Stimulated activated naive B cell treated with anti-CD40 and anti-IgM and Interleukin-4, amounts not matched to agents 10 μg/mL and 1 μg/mL and 100 μg/mL, for 72 hours (primary cell): Measurements from ENCODE around the gene C14orf180.

Source experiments
- ATAC-seq, 2 donors: fragments of 150-1000 bp; cut with Tn5 transposase; replicated peaks; 2 replicates each; pipeline ENCODE4 v1.10.0; 2021; ENCODE audit warnings: moderate library complexity in 1 of 2
- DNase-seq: peaks from one replicate; pipeline ENCODE4 v3.0.0; 2021
- H3K27ac Mint-ChIP-seq: one replicate; pipeline ENCODE4 v1.8.0; 2022; ENCODE audit warnings: mild to moderate bottlenecking, mixed read lengths
- H3K27me3 Mint-ChIP-seq, 2 donors: one replicate each; pipeline ENCODE4 v1.8.0; 2022; ENCODE audit warnings: mixed read lengths in 2 of 2
- H3K36me3 Mint-ChIP-seq, 2 donors: one replicate each; pipeline ENCODE4 v1.8.0; 2022; ENCODE audit warnings: mixed read lengths in 2 of 2, mild to moderate bottlenecking in 1 of 2
- H3K4me1 Mint-ChIP-seq, 2 donors: one replicate each; pipeline ENCODE4 v1.8.0; 2022; ENCODE audit warnings: mixed read lengths in 2 of 2, mild to moderate bottlenecking in 1 of 2
- H3K4me3 Mint-ChIP-seq, 2 donors: one replicate each; pipeline ENCODE4 v1.8.0; 2022; ENCODE audit warnings: mild to moderate bottlenecking in 2 of 2, mixed read lengths in 2 of 2, moderate library complexity in 1 of 2
- H3K9me3 Mint-ChIP-seq, 2 donors: one replicate each; pipeline ENCODE4 v1.8.0; 2022; ENCODE audit warnings: mixed read lengths in 2 of 2, mild to moderate bottlenecking in 1 of 2

Gene C14orf180

DNA sequence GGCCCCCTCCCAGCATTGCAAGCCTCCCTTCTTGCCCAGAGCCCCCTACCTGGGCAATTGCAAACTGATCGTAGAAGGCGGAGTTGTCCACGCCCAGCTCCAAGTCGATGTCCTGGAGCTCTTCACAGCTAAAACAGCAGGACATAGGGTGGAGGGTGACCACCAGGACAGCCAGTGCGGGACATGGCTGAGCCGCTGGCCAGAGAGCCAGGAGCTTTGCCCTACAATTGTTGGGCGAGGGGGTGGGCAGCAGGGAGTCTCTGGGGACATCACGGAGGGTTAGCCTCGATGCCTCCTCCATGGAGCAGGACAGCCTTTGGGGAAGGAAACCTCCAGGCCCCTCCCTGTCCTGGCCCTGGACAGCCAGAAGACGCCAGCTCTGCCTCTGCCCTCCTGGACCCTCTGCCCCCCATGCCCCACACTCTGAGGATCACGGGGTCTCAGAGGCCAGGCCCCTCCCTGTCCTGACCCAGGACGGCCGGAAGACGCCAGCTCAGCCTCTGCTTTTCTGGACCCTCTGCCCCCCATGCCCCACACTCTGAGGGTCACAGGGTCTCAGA lies 15.6 kb downstream of the C14orf180 start:
- Mint-ChIP-seq H3K27ac (no peak overlapping the region), H3K4me1 (peaks cover 0 to 4% of the 10 kb centered on the region in 2 donors), H3K36me3 (no peaks in the 10 kb centered on the region), H3K4me3 (no peak overlapping the region), H3K27me3 (peaks cover 30 to 51% of the 10 kb centered on the region in 2 donors), H3K9me3 (no peaks in the 10 kb centered on the region)
- DNase-seq (no peak), ATAC-seq (no peak)

GRCh38 chr14:104595911-104596450 lies 16.4 kb downstream of the C14orf180 start:
- peaks cover 37 to 51% of the 10 kb centered on the region in 2 donors for H3K27me3 Mint-ChIP-seq

DNA sequence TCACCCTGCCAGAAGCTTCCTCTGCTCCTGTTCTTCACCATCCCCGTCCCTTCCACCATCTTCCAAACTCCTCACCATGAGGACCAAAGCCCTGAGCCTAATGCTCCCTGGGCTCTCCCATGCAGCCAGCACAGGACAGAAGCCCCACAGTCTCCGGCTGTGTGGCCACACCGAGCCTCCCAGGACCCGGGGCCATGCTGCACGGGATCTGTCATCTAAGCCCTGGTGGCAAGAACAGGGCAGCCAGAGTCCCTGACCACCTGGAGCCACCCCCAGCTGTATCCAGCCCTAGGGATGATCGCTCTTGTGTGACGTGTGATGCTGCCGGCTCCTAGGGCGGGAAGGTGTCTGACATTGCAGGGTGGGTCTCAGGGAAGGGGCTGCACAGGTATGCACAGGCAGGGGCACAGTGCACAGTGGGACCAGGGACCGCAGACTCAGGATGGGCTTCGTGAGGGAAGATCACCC lies 16.9 kb downstream of the C14orf180 start:
- Mint-ChIP-seq H3K36me3 (no peaks in the 10 kb centered on the region), H3K27me3 (peaks cover 42 to 56% of the 10 kb centered on the region in 2 donors), H3K27ac (no peak overlapping the region), H3K4me3 (no peak overlapping the region), H3K4me1 (peaks cover 0 to 4% of the 10 kb centered on the region in 2 donors), H3K9me3 (no peaks in the 10 kb centered on the region)
- ATAC-seq (no peak), DNase-seq (no peak)

More at GRCh38 chr14:104595911-104596450, 16.4 kb downstream of the C14orf180 start:
- Mint-ChIP-seq H3K27ac (no peak overlapping the region), H3K9me3 (no peaks in the 10 kb centered on the region), H3K4me3 (no peak overlapping the region), H3K4me1 (peaks cover 0 to 4% of the 10 kb centered on the region in 2 donors), H3K36me3 (no peaks in the 10 kb centered on the region)
- no peak for ATAC-seq
- no peak for DNase-seq

- H3K27me3 Mint-ChIP-seq: peaks cover 43 to 60% of the 10 kb centered on the region in 2 donors
- no peaks in the 10 kb centered on the region for H3K9me3 Mint-ChIP-seq
- no peaks in the 10 kb centered on the region for H3K36me3 Mint-ChIP-seq
- ATAC-seq: no peak
- no peak overlapping the region for H3K27ac Mint-ChIP-seq
- no peak overlapping the region for H3K4me3 Mint-ChIP-seq
- H3K4me1 Mint-ChIP-seq: peaks cover 0 to 4% of the 10 kb centered on the region in 2 donors
- DNase-seq: no peak
Measured at GRCh38 chr14:104596927-104597351, 17.4 kb downstream of the C14orf180 start.

GRCh38 chr14:104597576-104597975 lies 18.0 kb downstream of the C14orf180 start:
- Mint-ChIP-seq H3K9me3 (no peaks in the 10 kb centered on the region), H3K27me3 (peaks cover 45 to 60% of the 10 kb centered on the region in 2 donors), H3K36me3 (no peaks in the 10 kb centered on the region), H3K4me3 (no peak overlapping the region), H3K4me1 (peaks cover 0 to 1% of the 10 kb centered on the region in 2 donors), H3K27ac (no peak overlapping the region)
- ATAC-seq (no peak), DNase-seq (no peak)

- Mint-ChIP-seq H3K27me3 (peaks cover 51 to 65% of the 10 kb centered on the region in 2 donors), H3K9me3 (no peaks in the 10 kb centered on the region), H3K36me3 (no peaks in the 10 kb centered on the region), H3K4me1 (peaks cover 0 to 3% of the 10 kb centered on the region in 2 donors), H3K27ac (no peak overlapping the region), H3K4me3 (no peak overlapping the region)
- no peak for DNase-seq
- ATAC-seq: no peak
Measured at GRCh38 chr14:104598039-104598909, 18.7 kb downstream of the C14orf180 start.

DNA sequence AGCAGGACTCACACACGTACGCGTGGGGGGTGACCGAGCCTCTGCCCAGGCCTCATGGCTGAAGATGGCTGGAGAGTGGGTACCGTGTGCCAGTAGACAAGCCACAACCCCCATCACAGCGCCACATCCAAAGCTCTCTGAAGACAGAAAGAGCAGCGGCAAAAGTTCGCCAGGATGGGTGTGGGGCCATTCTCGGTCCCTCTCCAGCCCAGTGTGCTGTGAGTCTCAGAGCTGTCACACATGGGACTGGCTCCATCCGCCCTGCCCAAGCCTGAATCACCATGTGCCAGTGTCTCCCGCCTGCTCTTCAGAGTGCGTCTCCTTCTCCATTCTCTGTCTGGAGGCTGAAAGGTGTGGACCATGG lies 19.3 kb downstream of the C14orf180 start:
- no peak for DNase-seq
- peaks cover 57 to 71% of the 10 kb centered on the region in 2 donors for H3K27me3 Mint-ChIP-seq

GRCh38 chr14:104599446-104599845 lies 19.9 kb downstream of the C14orf180 start:
- Mint-ChIP-seq H3K4me3 (no peak overlapping the region), H3K4me1 (peaks cover 5 to 15% of the 10 kb centered on the region in 2 donors), H3K36me3 (no peaks in the 10 kb centered on the region), H3K27me3 (peaks cover 63 to 76% of the 10 kb centered on the region in 2 donors), H3K9me3 (no peaks in the 10 kb centered on the region), H3K27ac (no peak overlapping the region)
- ATAC-seq: no peak
- DNase-seq: no peak

More for the DNA sequence above, 19.3 kb downstream of the C14orf180 start:
- H3K4me1 Mint-ChIP-seq: peaks cover under 1 to 9% of the 10 kb centered on the region in 2 donors
- no peak for ATAC-seq
- no peaks in the 10 kb centered on the region for H3K9me3 Mint-ChIP-seq
- no peak overlapping the region for H3K4me3 Mint-ChIP-seq
- H3K27ac Mint-ChIP-seq: no peak overlapping the region
- H3K36me3 Mint-ChIP-seq: no peaks in the 10 kb centered on the region

GRCh38 chr14:104600141-104600643 lies 20.6 kb downstream of the C14orf180 start:
- no peak overlapping the region for H3K27ac Mint-ChIP-seq
- peaks cover 62 to 79% of the 10 kb centered on the region in 2 donors for H3K27me3 Mint-ChIP-seq
- ATAC-seq (no peak), DNase-seq (no peak)
- H3K4me1 Mint-ChIP-seq: peaks cover 6 to 16% of the 10 kb centered on the region in 2 donors
- H3K4me3 Mint-ChIP-seq: no peak overlapping the region
- no peaks in the 10 kb centered on the region for H3K9me3 Mint-ChIP-seq
- H3K36me3 Mint-ChIP-seq: no peaks in the 10 kb centered on the region

GRCh38 chr14:104600805-104601204 lies 21.2 kb downstream of the C14orf180 start:
- H3K9me3 Mint-ChIP-seq: no peaks in the 10 kb centered on the region
- ATAC-seq: no peak
- no peak for DNase-seq
- peaks cover 6 to 16% of the 10 kb centered on the region in 2 donors for H3K4me1 Mint-ChIP-seq
- H3K27ac Mint-ChIP-seq: no peak overlapping the region
- peaks cover 67 to 83% of the 10 kb centered on the region in 2 donors for H3K27me3 Mint-ChIP-seq
- no peaks in the 10 kb centered on the region for H3K36me3 Mint-ChIP-seq
- no peak overlapping the region for H3K4me3 Mint-ChIP-seq

DNA sequence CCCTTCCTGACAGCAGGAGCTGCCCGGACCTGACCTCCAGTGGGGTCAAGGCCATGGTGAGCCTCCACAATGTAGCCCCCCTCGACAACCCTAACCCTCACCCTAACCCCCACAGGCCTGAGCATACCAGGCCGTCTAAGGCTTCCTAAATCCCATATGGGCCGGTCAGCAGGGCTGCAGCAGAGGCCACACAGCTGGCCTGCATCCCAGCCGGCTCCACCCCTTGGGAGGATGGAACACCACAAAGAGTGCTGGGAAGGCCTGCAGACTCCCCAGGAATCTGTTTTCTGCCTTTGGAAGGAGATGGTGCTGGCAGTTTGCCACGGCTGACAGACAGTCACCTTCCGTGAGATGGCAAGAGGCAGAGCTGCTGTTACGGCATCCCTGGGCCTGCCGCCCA lies 22.2 kb downstream of the C14orf180 start:
- Mint-ChIP-seq H3K4me3 (no peak overlapping the region), H3K27me3 (peaks cover 66 to 88% of the 10 kb centered on the region in 2 donors), H3K36me3 (no peaks in the 10 kb centered on the region), H3K4me1 (peaks cover 6 to 16% of the 10 kb centered on the region in 2 donors), H3K27ac (no peak overlapping the region), H3K9me3 (no peaks in the 10 kb centered on the region)
- DNase-seq (no peak), ATAC-seq (no peak)

GRCh38 chr14:104602315-104602932 lies 22.9 kb downstream of the C14orf180 start:
- Mint-ChIP-seq H3K27me3 (peaks cover 69 to 91% of the 10 kb centered on the region in 2 donors), H3K4me1 (peaks cover 6 to 16% of the 10 kb centered on the region in 2 donors), H3K9me3 (no peaks in the 10 kb centered on the region), H3K27ac (no peak overlapping the region), H3K4me3 (no peak overlapping the region), H3K36me3 (no peaks in the 10 kb centered on the region)
- no peak for ATAC-seq
- no peak for DNase-seq

DNA sequence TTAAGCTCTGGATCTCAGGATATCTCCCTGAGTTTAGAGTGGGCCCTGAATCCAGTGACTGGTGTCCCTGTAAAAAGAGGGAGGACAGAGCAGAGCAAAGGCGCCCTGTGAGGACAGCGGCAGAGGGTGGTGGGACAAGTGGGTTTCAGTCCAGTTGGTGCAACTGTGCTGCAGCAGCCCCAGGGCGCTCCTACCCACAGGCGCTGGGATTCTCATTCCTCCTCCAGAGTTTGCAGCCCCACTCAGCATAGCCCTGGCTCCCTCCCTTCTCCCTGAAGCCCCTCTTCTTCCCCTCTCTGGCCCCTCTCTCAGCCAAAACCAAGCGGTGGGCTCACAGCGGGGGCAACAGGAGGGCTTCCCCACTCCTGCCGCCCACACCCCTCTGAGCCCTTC lies 23.4 kb downstream of the C14orf180 start:
- no peak for ATAC-seq
- H3K36me3 Mint-ChIP-seq: no peaks in the 10 kb centered on the region
- peaks cover 6 to 16% of the 10 kb centered on the region in 2 donors for H3K4me1 Mint-ChIP-seq
- no peak for DNase-seq
- H3K9me3 Mint-ChIP-seq: no peaks in the 10 kb centered on the region
- no peak overlapping the region for H3K27ac Mint-ChIP-seq
- peaks cover 73 to 93% of the 10 kb centered on the region in 2 donors for H3K27me3 Mint-ChIP-seq
- no peak overlapping the region for H3K4me3 Mint-ChIP-seq
